Activated naive CD8-positive, alpha-beta T cell (primary cell): ENCODE data around the gene KCNG3.

ENCODE experiments used
- H3K27ac Mint-ChIP-seq: one replicate; pipeline ENCODE4 v1.8.0; 2021; ENCODE audit warnings: mixed read lengths
- H3K27me3 Mint-ChIP-seq: one replicate; pipeline ENCODE4 v1.8.0; 2021; ENCODE audit warnings: mixed read lengths
- H3K36me3 Mint-ChIP-seq: one replicate; pipeline ENCODE4 v1.8.0; 2021; ENCODE audit warnings: mixed read lengths
- H3K4me1 Mint-ChIP-seq: one replicate; pipeline ENCODE4 v1.8.0; 2021; ENCODE audit warnings: low read depth, mixed read lengths
- H3K4me3 Mint-ChIP-seq: one replicate; pipeline ENCODE4 v1.8.0; 2021; ENCODE audit warnings: mild to moderate bottlenecking, mixed read lengths
- H3K9me3 Mint-ChIP-seq: one replicate; pipeline ENCODE4 v1.8.0; 2021; ENCODE audit warnings: low read depth, mixed read lengths

Gene KCNG3

GRCh38 chr2:42495611-42496010 is 1.8 kb upstream of the KCNG3 start:
- Mint-ChIP-seq H3K27ac (no peak overlapping the region), H3K4me1 (peaks cover 13% of the 10 kb centered on the region), H3K4me3 (no peak overlapping the region), H3K27me3 (peaks cover 4% of the 10 kb centered on the region), H3K36me3 (peaks cover 4% of the 10 kb centered on the region), H3K9me3 (no peaks in the 10 kb centered on the region)

- Mint-ChIP-seq H3K4me1 (peaks cover 13% of the 10 kb centered on the region), H3K36me3 (peaks cover 4% of the 10 kb centered on the region), H3K9me3 (no peaks in the 10 kb centered on the region), H3K27ac (no peak overlapping the region), H3K27me3 (peaks cover 4% of the 10 kb centered on the region), H3K4me3 (peak overlapping the region; percentile 95)
Observed at GRCh38 chr2:42495234-42495581, 1.4 kb upstream of the KCNG3 start.

GRCh38 chr2:42494355-42495233 is 812 bp upstream of the KCNG3 start:
- peaks cover 4% of the 10 kb centered on the region for H3K27me3 Mint-ChIP-seq
- peak overlapping the region; percentile 89 for H3K27ac Mint-ChIP-seq
- H3K4me3 Mint-ChIP-seq = peak overlapping the region; percentile 95
- peaks cover 13% of the 10 kb centered on the region for H3K4me1 Mint-ChIP-seq
- H3K9me3 Mint-ChIP-seq = no peaks in the 10 kb centered on the region
- peaks cover 4% of the 10 kb centered on the region for H3K36me3 Mint-ChIP-seq

- no peaks in the 10 kb centered on the region for H3K9me3 Mint-ChIP-seq
- peaks cover 4% of the 10 kb centered on the region for H3K27me3 Mint-ChIP-seq
- H3K36me3 Mint-ChIP-seq = peaks cover 4% of the 10 kb centered on the region
- peak overlapping the region; percentile 50 for H3K27ac Mint-ChIP-seq
- peaks cover 13% of the 10 kb centered on the region for H3K4me1 Mint-ChIP-seq
- peak overlapping the region; percentile 74 for H3K4me3 Mint-ChIP-seq
Observed at GRCh38 chr2:42492691-42493467, 903 bp downstream of the KCNG3 start.

DNA sequence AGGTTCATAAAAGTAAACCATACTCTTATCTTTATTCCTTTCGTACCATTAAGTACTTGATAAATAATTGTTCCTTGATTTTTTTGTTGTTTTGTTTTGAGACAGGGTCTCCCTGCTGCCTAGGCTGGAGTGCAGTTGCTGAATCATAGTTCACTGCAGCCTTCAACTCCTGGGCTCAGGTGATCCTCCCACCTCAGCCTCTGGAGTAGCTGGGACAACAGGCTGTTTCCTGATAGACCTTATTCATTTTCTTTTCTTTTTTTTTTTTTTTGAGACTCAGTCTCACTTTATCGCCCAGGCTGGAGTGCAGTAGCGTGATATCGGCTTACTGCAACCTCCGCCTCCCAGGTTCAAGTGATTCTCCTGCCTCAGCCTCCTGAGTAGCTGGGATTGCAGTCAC is 5.5 kb downstream of the KCNG3 start:
- peaks cover 4% of the 10 kb centered on the region for H3K4me1 Mint-ChIP-seq
- no peak overlapping the region for H3K27ac Mint-ChIP-seq
- H3K36me3 Mint-ChIP-seq = peaks cover 4% of the 10 kb centered on the region
- H3K4me3 Mint-ChIP-seq = no peak overlapping the region
- H3K27me3 Mint-ChIP-seq = peaks cover 4% of the 10 kb centered on the region
- no peaks in the 10 kb centered on the region for H3K9me3 Mint-ChIP-seq

GRCh38 chr2:42486145-42486906 is 7.5 kb downstream of the KCNG3 start:
- Mint-ChIP-seq H3K36me3 (no peaks in the 10 kb centered on the region), H3K4me1 (no peaks in the 10 kb centered on the region), H3K27ac (no peak overlapping the region), H3K4me3 (no peak overlapping the region), H3K9me3 (no peaks in the 10 kb centered on the region), H3K27me3 (no peaks in the 10 kb centered on the region)

DNA sequence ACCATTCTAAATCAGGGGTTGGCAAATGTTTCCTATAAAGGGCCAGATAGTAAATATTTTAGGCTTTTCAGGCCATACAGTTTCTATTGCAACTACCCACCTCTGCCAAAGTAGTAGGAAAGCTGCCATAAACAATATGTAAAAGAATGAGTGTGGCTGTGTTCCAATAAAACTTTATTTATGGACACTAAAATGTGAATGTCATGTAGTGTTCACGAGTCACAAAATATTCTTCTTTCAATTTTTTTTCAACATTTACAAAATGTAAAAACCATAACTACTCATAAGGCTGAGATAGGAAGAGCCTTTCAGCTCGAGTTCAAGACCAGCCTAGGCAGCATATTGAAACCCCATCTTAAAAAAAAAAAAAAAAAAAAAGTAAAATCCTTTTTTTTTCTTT is 13.4 kb downstream of the KCNG3 start:
- Mint-ChIP-seq H3K36me3 (no peaks in the 10 kb centered on the region), H3K4me1 (no peaks in the 10 kb centered on the region), H3K27ac (no peak overlapping the region), H3K9me3 (no peaks in the 10 kb centered on the region), H3K4me3 (no peak overlapping the region), H3K27me3 (no peaks in the 10 kb centered on the region)

DNA sequence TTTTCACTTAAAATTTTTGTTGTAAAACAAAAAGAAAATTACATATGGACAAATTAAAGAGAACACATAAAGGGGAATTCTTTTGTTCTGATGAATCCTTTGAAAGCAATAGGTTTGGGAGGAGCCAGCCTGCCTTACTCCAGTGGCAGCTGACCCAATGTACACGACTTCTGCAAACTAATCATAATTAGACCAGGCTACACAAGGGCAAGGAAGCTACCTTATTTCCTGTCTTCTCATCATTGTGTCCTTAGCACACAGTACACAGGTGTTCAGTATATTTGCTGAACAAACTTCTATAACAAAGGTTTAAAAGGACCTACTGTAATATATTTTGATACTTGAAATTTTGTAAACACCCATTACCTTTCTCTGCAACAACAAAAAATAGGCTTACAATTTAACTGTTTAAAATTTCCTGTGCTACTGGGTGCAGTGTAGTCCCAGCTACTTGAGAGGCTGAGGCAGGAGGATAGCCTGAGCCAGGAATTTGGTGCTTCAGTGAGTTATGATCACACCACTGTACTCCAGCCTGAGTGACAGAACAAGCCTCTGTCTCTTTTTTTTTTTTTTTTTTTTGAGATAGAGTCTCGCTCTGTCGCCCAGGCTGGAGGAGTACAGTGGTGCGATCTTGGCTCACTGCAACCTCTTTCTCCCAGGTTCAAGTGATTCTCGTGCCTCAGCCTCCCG is 18.9 kb downstream of the KCNG3 start:
- H3K4me1 Mint-ChIP-seq = no peaks in the 10 kb centered on the region
- no peaks in the 10 kb centered on the region for H3K36me3 Mint-ChIP-seq
- no peaks in the 10 kb centered on the region for H3K27me3 Mint-ChIP-seq
- H3K4me3 Mint-ChIP-seq = no peak overlapping the region
- H3K9me3 Mint-ChIP-seq = no peaks in the 10 kb centered on the region
- H3K27ac Mint-ChIP-seq = no peak overlapping the region

DNA sequence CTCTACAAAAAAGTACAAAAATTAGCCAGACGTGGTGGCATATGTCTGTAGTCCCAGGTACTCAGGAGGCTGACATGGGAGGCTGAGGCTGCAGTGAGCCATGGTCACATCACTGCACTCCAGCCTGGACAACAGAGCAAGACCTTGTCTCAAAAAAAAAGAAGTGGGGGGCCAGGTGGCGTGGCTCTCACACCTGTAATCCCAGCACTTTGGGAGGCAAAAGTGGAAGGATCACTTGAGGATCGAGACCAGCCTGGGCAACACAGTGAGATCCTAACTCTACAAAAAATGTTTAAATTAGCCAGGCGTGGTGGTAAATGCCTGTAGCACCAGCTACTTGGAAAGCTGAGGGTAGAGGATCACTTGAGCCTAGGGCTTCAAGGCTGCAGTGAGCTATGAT is 23.1 kb downstream of the KCNG3 start:
- no peaks in the 10 kb centered on the region for H3K4me1 Mint-ChIP-seq
- no peak overlapping the region for H3K4me3 Mint-ChIP-seq
- H3K27me3 Mint-ChIP-seq = no peaks in the 10 kb centered on the region
- no peaks in the 10 kb centered on the region for H3K36me3 Mint-ChIP-seq
- H3K9me3 Mint-ChIP-seq = no peaks in the 10 kb centered on the region
- no peak overlapping the region for H3K27ac Mint-ChIP-seq

GRCh38 chr2:42464631-42465030 is 29.2 kb downstream of the KCNG3 start:
- no peaks in the 10 kb centered on the region for H3K4me1 Mint-ChIP-seq
- H3K36me3 Mint-ChIP-seq = no peaks in the 10 kb centered on the region
- H3K4me3 Mint-ChIP-seq = no peak overlapping the region
- no peaks in the 10 kb centered on the region for H3K27me3 Mint-ChIP-seq
- no peaks in the 10 kb centered on the region for H3K9me3 Mint-ChIP-seq
- no peak overlapping the region for H3K27ac Mint-ChIP-seq

- Mint-ChIP-seq H3K27me3 (peaks cover 1% of the 10 kb centered on the region), H3K36me3 (no peaks in the 10 kb centered on the region), H3K4me1 (no peaks in the 10 kb centered on the region), H3K4me3 (no peak overlapping the region), H3K9me3 (no peaks in the 10 kb centered on the region), H3K27ac (no peak overlapping the region)
Observed at GRCh38 chr2:42463570-42463969, 30.2 kb downstream of the KCNG3 start.

DNA sequence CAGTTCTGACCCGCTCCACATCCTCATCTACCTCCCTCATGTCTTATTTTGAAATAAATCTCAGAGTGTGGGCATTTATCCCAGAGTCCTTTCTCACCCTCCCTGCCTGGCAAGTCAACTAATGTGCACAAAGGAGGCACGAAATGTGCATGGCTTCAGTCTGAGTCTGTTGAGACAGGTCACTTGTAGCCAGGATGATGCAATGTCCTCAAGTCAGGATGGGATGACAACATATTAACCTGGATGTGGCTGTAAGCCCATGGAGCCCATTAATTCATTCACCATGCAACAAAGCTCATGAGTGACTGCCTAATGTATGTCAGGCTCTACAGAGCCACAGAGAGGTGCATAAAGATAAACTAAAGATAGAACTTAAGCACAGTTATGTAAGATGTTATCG is 34.5 kb downstream of the KCNG3 start:
- Mint-ChIP-seq H3K36me3 (no peaks in the 10 kb centered on the region), H3K27me3 (peaks cover 1% of the 10 kb centered on the region), H3K9me3 (no peaks in the 10 kb centered on the region), H3K4me3 (no peak overlapping the region), H3K27ac (no peak overlapping the region), H3K4me1 (no peaks in the 10 kb centered on the region)

DNA sequence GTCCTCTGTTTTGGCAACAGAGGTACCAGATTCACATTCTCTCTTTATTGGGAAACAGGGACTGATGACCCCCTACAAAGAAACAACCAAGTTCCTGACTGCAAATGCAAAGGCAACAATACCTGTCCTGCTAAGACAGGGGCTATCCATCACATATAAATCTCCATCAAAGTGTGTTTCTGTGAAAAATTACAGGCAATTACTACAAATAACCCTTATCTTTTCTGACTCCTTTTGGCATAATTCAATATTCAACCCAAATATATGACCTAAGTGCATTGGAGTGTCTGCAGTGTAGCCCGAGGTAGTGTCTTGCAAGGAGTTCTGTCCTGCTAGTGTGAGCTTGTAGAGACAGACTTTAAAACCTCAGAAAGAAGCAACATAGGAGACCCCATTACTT is 35.4 kb downstream of the KCNG3 start:
- no peak overlapping the region for H3K4me3 Mint-ChIP-seq
- peaks cover 1% of the 10 kb centered on the region for H3K27me3 Mint-ChIP-seq
- no peak overlapping the region for H3K27ac Mint-ChIP-seq
- H3K9me3 Mint-ChIP-seq = no peaks in the 10 kb centered on the region
- no peaks in the 10 kb centered on the region for H3K36me3 Mint-ChIP-seq
- H3K4me1 Mint-ChIP-seq = no peaks in the 10 kb centered on the region

- Mint-ChIP-seq H3K9me3 (peaks cover 2% of the 10 kb centered on the region), H3K4me3 (no peak overlapping the region), H3K27me3 (peaks cover 1% of the 10 kb centered on the region)
Observed at GRCh38 chr2:42457011-42457410, 36.8 kb downstream of the KCNG3 start.

More at GRCh38 chr2:42457011-42457410, 36.8 kb downstream of the KCNG3 start:
- H3K36me3 Mint-ChIP-seq = no peaks in the 10 kb centered on the region
- no peak overlapping the region for H3K27ac Mint-ChIP-seq
- H3K4me1 Mint-ChIP-seq = no peaks in the 10 kb centered on the region
